Fibroblast of peridontal ligament (primary cell): ENCODE results near the gene AHSA1.
A peak's percentile ranks its signal among the peaks of the same experiment; 100 is the strongest.

Source experiments
- DNase-seq: peaks from one replicate; pipeline ENCODE4 v3.0.0-alpha.2; 2010; ENCODE audit errors: extremely low read depth

AHSA1 gene

DNA sequence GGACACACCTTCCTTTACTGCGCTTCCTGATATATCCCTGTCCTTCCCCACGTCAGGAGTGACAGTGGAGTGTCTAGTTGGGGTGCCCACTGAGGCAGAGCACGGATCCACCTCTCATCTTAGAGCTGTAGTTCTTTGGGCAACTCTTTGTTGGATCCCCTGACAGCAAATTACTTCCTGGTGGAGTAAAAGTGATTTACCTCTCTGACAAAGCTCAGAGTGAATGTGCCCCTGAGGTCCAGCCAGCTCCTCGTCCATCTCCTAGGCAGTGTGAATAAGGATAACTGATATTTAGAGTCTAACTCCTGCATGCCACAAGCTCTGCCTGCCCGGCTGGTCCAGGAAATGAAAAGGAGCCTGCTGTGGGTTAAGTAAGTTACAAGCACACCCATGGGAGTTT lies 16.0 kb downstream of the AHSA1 start:
- DNase-seq, result no peak

DNA sequence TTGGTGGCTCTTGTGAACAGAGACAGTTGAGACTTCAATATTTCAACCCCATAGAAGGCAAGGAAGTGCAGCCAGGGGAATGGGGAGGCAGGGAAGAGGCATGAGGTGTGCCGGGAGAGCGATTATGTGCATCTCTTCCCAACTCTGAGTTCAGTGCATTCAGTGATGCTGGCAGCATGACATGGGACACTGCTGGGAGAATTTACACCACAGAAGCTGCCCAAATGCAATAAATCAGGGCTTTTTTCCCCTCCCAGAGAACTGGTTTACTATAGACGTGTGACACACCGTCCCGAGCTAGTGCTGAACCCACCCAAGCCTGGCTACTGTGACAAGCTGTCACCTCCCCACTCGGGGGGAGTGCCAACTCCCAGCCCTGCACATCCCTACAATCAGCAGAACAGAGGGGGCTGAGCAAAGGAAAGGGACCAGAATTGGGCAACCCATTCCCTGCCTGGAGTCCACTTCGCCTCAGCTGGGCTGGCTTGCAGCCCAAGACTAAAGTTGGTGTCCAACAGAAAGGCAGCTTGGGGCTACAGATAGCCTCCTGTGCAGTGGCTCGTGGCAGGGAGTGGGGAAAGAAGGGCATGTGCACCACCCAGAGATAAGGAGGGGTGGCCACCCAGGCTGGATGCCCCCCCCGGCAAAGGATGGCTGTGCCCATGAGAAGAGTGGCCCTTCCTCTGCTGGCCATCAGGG lies 16.7 kb downstream of the AHSA1 start:
- no peak for DNase-seq

DNA sequence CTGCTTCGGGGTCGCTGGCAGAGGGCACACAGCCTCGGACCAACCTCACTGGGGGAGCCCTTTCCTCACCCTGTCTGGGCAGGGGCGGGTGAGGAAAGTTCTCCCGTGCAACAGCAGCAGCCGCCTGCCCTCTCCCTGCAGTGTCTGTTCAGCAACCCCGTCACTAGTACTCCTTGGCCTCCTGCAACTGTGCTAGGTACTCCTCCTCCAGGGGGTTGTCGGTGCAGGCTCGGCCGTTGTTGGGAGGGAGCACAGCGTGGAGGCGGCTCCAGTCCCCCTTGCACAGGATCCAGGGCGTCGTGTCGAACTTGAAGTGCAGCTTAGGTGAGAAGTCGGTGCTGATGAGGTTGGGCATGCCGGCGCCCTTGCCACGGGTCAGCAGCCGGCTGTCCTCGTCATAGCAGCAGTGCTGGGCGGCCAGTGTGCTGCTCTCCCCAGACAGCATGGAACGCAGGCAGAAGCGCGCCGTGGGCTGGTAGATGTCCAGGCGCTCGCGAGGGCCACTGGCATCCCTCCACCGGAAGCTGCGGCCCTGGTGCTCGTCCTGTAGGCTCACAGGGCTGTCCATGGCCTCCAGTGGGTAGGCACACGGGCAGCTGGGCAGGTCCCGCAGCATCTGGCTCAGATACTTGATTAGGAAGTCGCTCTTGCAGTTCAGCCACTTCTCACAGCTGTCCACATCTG lies 17.7 kb downstream of the AHSA1 start:
- DNase-seq, result no peak

DNA sequence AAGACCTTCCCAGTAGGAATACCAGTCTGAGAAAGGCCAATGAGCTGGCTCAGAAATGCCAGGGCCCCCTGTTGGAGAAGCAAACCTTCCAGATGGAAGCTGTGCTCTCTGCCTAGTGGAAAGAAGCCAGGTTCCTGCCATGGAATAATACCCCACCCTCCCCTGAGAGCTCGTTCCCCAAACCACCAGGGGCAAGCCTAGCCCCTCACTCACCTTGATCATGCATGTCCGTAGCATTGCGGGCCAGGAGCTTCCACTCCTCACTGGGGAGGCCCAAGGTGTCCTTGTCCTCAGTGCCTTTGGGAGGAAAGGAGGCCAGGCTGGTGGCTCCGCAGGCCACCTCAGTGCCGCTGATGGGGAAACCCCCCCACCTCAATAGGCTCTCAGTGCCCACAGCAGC lies 20.1 kb downstream of the AHSA1 start:
- no peak for DNase-seq

DNA sequence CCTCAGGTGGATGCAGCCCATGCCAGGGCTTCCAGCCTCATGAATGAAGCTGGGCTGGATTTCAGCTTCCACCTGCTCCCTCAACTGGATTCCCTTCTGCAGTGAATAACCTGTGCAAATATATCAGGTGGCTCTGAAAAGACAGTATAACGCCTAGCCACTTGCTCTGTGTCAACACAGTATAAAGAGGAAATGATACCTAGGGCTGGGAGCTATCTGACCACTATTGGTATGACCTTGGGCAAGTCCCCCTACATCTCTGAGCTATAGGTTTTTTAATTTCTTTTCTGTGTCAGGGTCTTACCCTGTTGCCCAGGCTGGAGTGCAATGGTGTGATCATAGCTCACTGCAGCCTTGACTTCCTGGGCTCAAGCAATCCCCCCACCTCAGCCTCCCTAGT lies 20.9 kb downstream of the AHSA1 start:
- no peak for DNase-seq

DNA sequence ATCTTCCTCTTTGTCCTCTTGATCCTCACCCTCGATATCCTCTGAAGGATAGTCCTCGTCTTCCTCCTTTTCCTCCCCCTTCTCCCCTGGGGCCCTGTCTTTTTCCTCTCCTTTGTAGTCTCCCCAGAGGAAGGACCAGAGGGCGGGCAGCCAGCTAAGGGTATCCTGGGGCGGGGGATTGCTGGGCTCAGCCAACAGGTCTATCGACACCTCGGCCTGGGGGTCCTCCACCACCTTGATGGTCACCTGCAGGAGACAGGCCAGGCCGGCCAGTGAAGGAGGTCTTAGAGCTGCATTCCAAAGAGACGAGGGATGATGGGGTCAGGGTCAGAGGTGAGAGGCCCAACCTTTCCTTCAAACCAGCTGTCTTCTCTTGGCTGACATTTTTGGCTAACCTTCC lies 24.5 kb downstream of the AHSA1 start:
- no peak for DNase-seq

DNA sequence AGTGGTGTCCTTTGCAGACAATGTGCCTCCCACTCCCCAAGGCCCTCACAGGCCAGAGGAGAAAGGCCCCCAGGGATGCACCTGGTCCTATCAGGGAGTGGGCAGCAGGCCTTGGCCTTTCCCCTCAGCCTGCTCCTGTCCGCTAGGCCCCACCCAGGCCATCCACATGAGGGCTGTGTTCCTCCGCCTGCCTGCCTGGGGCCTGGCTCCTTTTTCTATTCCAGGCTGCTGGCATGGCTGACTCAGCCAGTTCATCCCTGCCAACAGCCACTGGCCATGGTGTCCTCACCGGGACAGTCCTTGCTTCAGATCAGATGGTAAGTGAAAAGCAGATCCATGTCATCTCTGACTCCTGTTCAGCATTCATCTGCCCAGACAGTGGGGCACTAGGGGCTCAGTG lies 27.4 kb downstream of the AHSA1 start:
- DNase-seq, result no peak

DNA sequence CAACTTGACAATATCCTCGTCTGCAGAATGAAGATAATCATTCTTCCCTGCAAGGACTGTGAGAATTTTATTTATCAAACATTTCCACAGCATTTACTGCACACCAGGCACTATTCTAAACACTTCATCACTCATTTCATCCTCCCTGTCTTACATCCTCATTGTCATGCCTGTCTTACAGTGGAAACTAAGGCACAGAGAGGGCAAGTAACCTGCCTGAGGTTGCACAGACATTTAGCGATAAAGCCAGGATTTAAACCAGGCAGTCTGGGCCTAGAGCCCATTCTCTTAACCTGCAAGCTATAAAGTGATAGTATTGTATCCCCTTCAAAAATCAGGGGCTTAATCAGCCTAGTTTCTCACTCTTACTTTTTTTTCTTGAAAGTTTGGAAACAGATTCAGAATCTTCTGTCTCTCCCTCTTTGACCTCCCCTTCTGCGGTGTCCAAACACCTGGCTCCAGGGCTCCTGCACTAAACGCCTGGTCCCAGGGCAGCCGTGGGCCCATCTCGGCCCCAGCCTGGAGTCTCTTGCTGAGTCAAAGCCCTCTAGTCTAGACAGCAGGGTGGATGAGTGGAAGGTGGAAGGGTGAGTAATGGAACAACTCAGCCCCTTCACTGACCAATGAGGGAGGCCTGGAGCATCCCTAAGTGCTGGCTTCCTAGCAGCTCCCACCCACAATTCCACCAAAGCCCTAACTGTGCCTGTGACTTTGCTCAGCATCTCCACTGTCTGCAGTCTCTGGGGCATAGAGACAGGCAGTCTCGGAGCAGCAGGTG lies 28.2 kb downstream of the AHSA1 start:
- DNase-seq, result peak; percentile 30

DNA sequence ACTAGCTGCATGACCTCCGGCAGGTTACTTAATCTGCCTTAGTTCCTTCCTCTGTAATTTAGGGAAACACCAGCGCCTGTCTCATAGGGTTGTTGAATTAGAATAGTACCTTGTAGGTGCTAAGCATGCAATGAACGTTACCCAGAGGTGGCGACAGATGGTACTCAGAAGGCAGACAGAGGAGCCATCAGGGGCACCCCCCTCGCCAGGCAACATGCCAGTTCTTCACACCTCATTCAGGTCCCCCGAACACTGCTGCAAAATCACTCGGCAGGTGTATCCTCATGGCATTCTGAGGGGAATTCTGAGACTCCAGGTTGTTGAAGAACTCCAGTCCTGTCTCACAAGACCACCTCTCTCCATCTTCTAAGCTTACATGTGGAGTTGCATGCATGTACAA lies 30.7 kb downstream of the AHSA1 start:
- no peak for DNase-seq

DNA sequence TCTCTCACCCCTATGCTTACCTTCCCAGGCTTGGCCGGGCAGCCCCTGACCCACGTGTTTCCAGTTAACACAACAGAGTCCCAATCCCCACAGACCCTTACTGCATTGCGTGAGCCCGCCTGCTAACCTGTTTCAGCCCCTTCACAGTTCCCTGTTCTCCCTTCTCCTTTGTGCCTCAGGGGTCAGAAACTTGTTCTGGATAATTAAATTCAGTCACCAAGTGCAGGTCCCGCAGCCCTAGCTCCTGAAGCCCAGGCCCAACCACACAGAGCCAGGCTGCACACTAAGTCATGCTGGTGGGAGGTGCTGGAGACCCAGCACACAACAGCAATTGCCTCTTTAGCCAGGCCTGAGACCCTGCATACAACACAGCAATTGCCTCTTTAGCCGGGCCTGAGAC lies 31.1 kb downstream of the AHSA1 start:
- no peak for DNase-seq

DNA sequence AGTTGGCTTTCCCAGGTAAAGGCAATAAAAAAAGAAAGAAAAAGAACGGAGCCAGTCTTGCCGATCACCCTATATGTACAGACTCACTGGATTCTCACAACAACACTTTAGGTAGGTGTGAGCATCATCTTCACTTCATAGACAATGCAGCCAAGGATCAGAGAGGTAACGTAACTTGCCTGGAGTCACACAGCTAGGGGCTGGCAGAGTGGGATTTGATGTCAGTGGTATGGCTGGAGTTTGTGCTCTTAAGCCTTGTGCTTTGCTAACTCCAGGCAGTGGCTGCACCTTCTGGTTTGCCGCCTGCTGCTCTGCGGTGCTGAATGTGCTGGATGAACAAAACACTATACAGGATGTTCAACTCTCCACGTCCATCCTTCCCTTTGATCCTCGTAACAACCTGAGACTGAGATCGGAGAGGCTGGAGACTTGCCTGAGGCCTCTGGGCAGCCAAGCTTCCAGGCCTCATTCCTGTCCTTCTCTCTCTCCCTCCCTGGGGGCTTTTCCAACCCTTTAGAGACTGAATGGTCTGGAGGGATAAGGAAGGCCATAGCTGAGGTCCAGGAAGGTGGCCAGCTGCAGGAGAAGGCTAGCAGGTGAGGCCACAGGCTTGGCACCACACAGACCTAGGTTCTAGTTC lies 32.6 kb downstream of the AHSA1 start:
- no peak for DNase-seq

DNA sequence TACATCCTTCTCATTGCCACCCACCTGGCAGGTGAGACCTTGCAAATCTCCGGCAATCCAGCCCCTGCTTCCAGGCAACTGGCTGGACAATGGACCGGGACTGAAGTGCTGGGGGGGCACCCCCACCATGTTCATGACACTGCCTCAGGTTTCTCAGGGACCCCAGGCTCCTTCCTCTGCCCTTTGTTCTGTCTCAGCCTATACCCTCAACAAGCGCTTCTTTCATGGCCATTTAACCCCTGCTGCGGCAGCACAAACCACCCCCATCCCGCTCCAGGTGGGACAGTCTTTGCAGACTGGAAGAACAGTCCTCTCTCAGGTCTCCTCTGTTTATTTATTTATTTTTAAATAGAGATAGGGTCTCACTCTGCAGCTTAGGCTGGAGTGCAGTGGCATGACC lies 33.2 kb downstream of the AHSA1 start:
- no peak for DNase-seq

DNA sequence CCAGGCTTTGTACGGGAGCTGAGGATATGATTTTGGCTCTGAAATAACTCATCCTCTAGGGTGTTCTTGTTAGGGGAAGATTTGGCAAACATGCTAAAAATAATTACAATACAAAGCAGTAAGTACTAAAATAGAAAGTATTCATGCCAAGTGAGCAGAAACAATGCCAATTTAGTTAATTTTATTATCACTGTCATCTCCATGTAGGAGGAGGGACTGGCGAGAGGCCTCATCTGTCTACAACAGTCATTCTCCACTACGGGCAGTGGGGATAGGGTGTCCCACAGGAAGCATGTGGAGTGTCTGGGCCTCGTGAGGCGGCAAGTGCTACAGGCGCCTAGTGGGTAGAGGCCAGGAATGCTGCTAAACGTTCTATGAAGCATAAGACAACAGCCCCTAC lies 37.4 kb downstream of the AHSA1 start:
- DNase-seq, result no peak

DNA sequence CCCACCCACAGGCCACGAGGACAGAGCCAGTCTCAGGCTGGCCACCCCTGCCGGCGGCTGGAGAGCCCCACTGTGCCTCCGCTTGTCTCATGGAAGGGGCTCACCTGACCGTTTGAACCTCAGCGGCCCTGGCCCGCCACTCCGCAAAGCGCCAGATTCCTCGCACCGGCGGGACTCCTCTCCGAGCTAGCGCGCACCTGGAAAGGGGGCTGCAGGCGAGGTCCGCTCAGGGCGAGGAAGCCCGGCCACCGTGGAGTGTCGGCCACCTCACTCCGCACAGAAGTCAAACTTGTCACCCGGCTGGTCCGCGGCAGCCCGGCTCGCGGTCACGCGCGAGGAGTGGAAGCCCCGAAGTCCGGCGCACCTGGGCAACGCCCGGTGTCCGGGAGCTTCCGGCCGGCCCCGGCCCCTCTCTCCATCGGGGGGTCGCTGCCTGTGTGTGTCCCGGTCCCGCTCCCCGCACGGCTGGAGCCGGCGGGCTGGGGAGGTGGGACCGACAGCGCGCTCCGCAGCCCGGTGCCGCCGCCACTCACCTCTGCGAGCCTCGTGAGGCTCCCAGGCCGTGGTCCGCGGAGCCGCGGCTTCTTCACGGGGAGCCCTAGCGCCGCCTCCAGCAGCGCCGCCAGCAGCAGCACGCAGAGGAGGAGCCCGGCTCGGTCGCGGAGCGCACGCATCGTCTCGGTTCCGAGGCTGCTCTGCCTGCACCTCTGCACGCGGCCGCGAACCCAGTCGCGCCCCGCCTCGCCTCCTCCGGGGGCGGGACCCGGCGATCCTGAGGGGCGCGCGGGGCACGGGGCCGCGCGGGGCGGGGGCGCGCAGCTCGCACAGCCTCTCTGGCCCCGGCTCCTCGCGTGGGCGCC lies 40.5 kb downstream of the AHSA1 start, which contains the start of gene ISM2:
Gene ISM2 (minus strand): TSS at position 697 of the 860 bp plus-strand sequence. CDS start 23 bp downstream, at position 674.
- peak; percentile 18 for DNase-seq

DNA sequence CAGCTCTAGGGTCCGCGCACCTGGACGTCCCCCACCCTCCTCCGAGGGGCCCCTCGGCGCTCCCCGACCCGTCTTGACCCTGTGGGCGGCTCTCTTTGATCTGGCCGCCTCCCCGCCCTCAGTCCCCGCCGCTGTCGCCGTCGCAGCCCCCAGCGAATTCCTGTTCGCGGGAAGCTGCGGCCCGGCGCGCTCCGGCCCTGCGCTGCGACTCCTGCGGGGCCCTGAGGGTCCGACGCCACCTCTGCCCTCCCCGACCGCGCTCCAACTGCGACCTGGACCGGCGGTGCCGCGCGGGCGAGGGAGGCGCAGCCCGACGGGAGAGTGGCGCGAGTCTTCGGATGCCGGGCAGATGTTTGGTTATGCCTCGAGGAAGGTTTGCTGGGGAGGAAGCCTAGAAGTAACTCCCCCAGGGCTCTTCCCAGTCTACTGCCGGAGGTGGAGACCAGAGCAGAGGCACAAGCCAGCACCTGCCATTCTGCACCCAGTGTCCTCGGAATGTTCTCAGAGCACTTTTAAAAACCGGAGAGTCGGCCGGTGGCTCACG lies 41.2 kb downstream of the AHSA1 start:
- DNase-seq, result no peak

DNA sequence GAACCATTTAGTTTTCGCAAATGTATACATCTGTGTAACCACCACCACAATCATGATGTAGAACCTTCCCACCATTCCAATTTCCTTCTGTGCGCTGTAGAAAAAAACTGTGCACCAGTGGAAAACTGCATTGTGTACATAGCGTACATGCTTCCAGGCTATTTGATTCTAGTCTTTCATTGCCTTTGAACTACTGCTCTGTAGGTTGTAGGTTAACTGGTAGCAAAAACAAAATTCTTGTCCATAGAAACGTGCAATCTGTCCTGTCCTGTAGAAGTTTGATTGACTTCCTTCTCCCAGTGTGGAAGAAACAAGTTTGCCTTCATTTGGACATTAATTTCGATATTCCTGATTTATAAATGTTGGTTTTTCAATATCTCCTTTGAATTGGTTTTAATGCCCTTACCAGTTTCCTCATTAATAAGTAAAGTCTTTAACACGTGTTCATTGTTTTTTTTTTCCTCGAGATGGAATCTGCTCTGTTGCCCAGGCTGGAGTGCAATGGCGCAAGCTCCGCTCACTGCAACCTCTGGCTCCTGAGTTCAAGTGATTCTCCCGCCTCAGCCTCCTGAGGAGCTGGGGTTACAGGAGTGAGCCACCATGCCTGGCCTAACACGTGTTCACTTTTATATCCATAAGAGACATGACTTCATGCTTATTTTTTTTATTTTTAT lies 44.4 kb downstream of the AHSA1 start:
- no peak for DNase-seq

DNA sequence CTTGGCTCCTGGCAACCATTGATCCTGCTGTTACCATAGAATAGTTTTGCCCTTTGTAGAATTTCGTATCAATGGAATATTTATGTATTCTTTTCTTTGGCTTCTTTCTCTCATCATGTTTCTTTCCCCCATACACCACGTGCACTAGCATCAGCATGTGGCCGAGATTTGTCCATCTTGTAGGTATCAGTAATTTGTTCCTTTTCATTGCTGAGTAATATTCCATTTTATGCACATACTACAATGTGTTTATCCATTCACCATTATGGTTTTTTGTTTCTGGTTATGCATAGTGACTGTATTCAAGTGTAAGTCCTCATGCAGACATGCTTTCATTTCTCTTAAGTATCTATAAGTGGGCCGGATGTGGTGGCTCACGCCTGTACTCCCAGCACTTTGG lies 45.2 kb downstream of the AHSA1 start:
- DNase-seq, result no peak

DNA sequence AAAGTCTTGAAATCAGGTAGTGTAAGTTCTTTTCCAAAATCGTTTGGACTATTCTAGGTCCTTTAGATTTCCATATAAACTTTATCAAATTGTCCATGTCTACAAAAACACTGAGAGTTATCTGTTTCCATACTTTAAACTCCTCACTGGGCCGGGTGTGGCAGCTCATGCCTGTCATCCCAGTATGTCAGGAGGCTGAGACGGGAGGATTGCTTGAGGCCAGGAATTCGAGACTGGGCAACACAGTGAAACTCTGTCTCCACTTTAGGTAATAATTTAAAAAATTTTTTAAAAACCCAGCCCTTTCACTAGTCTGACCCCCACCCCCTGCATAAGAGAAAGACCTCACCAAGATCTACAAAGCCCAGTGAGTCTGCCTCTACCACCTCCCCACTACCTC lies 47.1 kb downstream of the AHSA1 start:
- no peak for DNase-seq

DNA sequence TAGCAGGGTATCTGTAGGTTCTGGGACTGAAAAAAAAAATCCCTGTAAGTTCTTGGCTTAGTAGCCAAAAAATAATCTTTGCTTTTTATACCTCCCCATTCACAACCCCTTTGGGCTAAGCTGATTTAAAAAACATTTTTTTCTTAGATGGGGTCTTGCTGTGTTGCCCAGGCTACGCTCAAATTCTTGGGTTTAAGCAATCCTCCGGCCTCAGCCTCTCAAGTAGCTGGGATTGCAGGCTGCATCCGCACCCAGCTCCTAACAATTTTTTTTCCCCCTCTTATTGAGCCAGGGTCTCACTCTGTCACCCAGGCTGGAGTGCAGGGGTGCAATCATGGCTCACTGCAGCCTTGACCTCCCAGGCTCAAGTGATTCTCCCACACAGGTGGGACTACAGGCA lies 49.9 kb downstream of the AHSA1 start:
- DNase-seq, result no peak

DNA sequence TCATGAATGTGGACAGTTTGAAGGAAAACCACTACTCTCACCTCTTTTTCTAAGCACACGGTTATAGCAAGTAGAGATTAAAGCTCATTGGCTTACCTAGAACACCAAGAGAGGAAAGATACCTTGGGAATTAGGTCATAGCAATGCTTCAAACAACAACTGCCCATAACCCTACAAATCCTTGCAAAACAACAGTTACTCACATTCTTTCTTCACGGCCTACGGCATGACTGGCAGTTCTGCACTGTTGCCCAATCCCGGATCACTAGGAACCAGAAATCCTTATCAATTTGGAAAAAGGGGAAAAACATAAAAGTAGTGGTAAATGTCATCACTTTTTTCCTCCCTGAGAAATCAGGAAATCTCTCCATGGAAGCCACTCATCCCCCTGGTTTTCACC lies 50.4 kb downstream of the AHSA1 start:
- peak; percentile 36 for DNase-seq

DNA sequence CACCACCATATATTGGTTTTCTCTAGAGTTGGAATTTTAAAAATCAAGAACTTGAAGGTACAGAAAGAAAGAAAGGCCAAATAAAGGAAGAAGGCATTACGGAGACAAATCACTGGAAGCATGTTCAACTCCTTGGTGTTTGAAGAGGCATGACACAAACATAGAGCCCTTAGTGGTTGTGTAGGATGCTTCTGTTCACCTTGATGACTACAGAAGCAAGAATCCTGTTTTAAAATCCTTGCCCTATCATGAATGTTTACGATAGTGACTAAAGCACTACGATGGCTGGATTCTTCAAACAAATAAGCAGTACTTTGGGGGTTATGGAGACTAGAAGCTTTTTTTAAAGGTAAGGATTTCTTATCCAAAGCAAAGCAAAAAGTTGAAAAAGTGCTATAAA lies 51.0 kb downstream of the AHSA1 start:
- DNase-seq, result no peak
